Thyroid gland (tissue), 4 donors: Measurements from ENCODE around the gene SYN1.

Source experiments
- CTCF ChIP-seq, 6 experiments: fragments of 200-600 bp in 3 of 6; fragments of 450-650 bp in 3 of 6; sonication (generic) in 3 of 6; IDR thresholded peaks; one replicate each; pipeline ENCODE4 v1.5.1; 2016 to 2019; ENCODE audit warnings: antibody characterized with exemption in 6 of 6, mild to moderate bottlenecking in 2 of 6, inconsistent platforms in 1 of 6, moderate library complexity in 1 of 6
- POLR2A ChIP-seq, 2 donors: fragments of 450-650 bp; IDR thresholded peaks; one replicate each; pipeline ENCODE4 v1.6.1; 2017; ENCODE audit warnings: antibody characterized with exemption in 2 of 2, mild to moderate bottlenecking in 2 of 2, moderate library complexity in 1 of 2

- no peak for TF ChIP-seq CTCF (IDR thresholded peaks at IDR 0.05)
- TF ChIP-seq POLR2A (IDR thresholded peaks at IDR 0.05), result peak in 1 of 2 donors; percentile 32
Observed at GRCh38 chrX:47581731-47582647, 37.7 kb downstream of the SYN1 start, which contains the start of gene TIMP1.
